Bronchial epithelial cell (primary cell): ENCODE measurements around the gene TJP2. TPM values are rescaled to one million over a fixed set of nuclear protein-coding genes. Genes with fewer than 3 reads are reported as not detected.
A peak's percentile ranks its signal among the peaks of the same experiment; 100 is the strongest.

Experiments used
- DNase-seq: peaks from one replicate; pipeline ENCODE4 v3.0.0-alpha.2; 2010; ENCODE audit warnings: low read depth
- FAIRE-seq: peaks from 2 replicates; lab custom pipeline; 2011; peaks lifted over from hg19 to GRCh38; lab: Jason Lieb, UNC
- H3K27me3 ChIP-seq: 2 replicates; pipeline ENCODE4 v1.5.1; 2011; ENCODE audit warnings: low read length; ENCODE audit not compliant: control insufficient read depth, insufficient read depth
- H3K36me3 ChIP-seq: 2 replicates; pipeline ENCODE4 v1.5.1; 2011; ENCODE audit warnings: low read length; ENCODE audit not compliant: control insufficient read depth, insufficient read depth
- H3K4me3 ChIP-seq: 2 replicates; pipeline ENCODE4 v1.5.1; 2011; ENCODE audit warnings: mild to moderate bottlenecking, low read depth, low read length, control low read depth
- total RNA-seq: library from RNA; depleted of rRNA; stranded (reverse); fragments of >200 nt; gene quantifications from 2 replicates; pipeline ENCODE4 v1.2.1, GENCODE V29; 2014
- TF ChIP-seq, protein P1 (sequence below): IDR thresholded peaks from 2 replicates; pipeline ENCODE4 v1.5.1; 2011; ENCODE audit warnings: mild to moderate bottlenecking, moderate library complexity, low read length, control low read depth, inconsistent platforms; ENCODE audit not compliant: insufficient read depth, severe bottlenecking

The TJP2 gene
- total RNA-seq, 1 donor from 2014 or later: 80.3 TPM

GRCh38 chr9:69264526-69264925, 90.4 kb downstream of the TJP2 start:
- no peak for FAIRE-seq
- TF ChIP-seq, protein P1, sequence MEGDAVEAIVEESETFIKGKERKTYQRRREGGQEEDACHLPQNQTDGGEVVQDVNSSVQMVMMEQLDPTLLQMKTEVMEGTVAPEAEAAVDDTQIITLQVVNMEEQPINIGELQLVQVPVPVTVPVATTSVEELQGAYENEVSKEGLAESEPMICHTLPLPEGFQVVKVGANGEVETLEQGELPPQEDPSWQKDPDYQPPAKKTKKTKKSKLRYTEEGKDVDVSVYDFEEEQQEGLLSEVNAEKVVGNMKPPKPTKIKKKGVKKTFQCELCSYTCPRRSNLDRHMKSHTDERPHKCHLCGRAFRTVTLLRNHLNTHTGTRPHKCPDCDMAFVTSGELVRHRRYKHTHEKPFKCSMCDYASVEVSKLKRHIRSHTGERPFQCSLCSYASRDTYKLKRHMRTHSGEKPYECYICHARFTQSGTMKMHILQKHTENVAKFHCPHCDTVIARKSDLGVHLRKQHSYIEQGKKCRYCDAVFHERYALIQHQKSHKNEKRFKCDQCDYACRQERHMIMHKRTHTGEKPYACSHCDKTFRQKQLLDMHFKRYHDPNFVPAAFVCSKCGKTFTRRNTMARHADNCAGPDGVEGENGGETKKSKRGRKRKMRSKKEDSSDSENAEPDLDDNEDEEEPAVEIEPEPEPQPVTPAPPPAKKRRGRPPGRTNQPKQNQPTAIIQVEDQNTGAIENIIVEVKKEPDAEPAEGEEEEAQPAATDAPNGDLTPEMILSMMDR: no peak
- no peaks in the 10 kb centered on the region for H3K27me3 ChIP-seq
- H3K36me3 ChIP-seq: no peaks in the 10 kb centered on the region
- no peak overlapping the region for H3K4me3 ChIP-seq
- DNase-seq: no peak

DNA sequence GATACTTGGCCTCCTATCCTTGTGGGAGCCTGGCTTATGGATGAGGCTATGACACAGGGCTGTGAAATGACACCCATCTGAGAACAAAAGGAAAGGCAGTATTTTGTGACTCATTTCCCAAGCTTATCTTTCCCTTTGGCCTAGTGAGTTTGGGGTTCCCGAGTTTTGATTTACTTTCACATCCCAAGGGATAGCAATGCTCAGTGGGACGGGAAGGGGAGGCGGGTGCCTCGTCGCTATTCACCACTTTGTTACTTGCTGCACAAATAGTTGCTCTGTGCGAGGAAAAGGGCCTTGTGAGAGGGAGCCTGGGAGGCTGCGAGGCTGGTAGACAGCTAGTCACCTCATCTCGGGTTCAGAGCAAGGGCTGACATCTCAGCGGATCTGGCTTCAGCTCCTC, 91.8 kb downstream of the TJP2 start:
- DNase-seq (peak; percentile 24), FAIRE-seq (no peak)
- TF ChIP-seq, protein P1: no peak
- Histone ChIP-seq H3K36me3 (no peaks in the 10 kb centered on the region), H3K27me3 (no peaks in the 10 kb centered on the region), H3K4me3 (no peak overlapping the region)

DNA sequence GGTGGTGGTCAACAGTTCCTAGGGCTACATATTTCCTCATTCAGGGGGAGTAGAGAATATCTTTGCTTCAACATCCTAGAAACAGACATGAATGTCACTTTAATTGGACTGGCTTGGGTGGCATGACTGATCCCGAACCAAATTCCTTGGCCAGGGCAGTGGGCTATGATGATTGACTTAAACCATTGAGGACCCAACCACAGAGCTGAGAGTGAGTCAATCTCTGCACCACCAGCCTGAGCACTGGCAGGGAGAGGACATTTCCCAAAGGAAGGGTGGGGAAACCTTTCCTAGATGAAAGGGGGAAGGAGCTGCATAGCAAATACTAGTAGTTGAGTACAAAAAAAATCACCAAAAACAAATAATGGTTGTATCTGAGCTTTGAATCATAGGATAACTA, 98.1 kb downstream of the TJP2 start:
- no peaks in the 10 kb centered on the region for H3K27me3 ChIP-seq
- TF ChIP-seq, protein P1: no peak
- no peaks in the 10 kb centered on the region for H3K36me3 ChIP-seq
- FAIRE-seq (no peak), DNase-seq (no peak)
- H3K4me3 ChIP-seq: no peak overlapping the region

GRCh38 chr9:69273161-69273560, 99.1 kb downstream of the TJP2 start:
- H3K27me3 ChIP-seq: no peaks in the 10 kb centered on the region
- FAIRE-seq: no peak
- H3K36me3 ChIP-seq: no peaks in the 10 kb centered on the region
- H3K4me3 ChIP-seq: no peak overlapping the region
- no peak for DNase-seq
- TF ChIP-seq, protein P1: no peak

DNA sequence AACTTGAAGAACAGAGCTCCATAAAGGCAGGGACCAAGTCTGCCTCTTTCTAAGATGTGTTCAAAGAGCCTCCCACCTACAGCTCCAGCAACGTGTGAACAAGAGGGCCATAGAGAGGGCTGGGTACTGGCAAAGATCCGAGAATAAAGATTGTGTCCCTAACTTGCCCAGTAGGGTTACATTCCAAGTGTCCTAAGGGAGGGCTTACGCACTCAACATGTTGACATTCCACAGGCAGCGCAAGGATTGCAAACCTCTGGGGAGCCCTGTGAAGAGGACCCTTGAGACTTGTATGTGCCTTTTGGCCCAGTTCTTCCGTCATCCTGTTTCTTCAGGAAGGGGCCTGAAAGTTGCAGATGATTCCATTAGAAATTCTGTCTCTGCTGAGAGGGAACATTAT, 102.7 kb downstream of the TJP2 start:
- Histone ChIP-seq H3K4me3 (no peak overlapping the region), H3K27me3 (no peaks in the 10 kb centered on the region), H3K36me3 (no peaks in the 10 kb centered on the region)
- TF ChIP-seq, protein P1: no peak
- FAIRE-seq (no peak), DNase-seq (no peak)

- DNase-seq (no peak), FAIRE-seq (no peak)
- TF ChIP-seq, protein P1: no peak
- Histone ChIP-seq H3K36me3 (no peaks in the 10 kb centered on the region), H3K27me3 (no peaks in the 10 kb centered on the region), H3K4me3 (no peak overlapping the region)
These were observed 105.1 kb downstream of the TJP2 start for GRCh38 chr9:69279084-69279731.
